ENCODE data around the gene CYB561D1.

- TF ChIP-seq POLR2A (IDR thresholded peaks at IDR 0.05) (no peak), CTCF (IDR thresholded peaks at IDR 0.05) (no peak)
Observed at GRCh38 chr1:109484519-109484975, 9.3 kb upstream of the CYB561D1 start.
